ENCODE data around the gene CPPED1. TPM values are rescaled to one million over a fixed set of nuclear protein-coding genes. Genes with fewer than 3 reads are reported as not detected.

CPPED1 gene
- total RNA-seq, 1 experiment from 2014 or later = 7.9 TPM

GRCh38 chr16:12709807-12710206 is 93.9 kb downstream of the CPPED1 start:
- TF ChIP-seq, protein P1, sequence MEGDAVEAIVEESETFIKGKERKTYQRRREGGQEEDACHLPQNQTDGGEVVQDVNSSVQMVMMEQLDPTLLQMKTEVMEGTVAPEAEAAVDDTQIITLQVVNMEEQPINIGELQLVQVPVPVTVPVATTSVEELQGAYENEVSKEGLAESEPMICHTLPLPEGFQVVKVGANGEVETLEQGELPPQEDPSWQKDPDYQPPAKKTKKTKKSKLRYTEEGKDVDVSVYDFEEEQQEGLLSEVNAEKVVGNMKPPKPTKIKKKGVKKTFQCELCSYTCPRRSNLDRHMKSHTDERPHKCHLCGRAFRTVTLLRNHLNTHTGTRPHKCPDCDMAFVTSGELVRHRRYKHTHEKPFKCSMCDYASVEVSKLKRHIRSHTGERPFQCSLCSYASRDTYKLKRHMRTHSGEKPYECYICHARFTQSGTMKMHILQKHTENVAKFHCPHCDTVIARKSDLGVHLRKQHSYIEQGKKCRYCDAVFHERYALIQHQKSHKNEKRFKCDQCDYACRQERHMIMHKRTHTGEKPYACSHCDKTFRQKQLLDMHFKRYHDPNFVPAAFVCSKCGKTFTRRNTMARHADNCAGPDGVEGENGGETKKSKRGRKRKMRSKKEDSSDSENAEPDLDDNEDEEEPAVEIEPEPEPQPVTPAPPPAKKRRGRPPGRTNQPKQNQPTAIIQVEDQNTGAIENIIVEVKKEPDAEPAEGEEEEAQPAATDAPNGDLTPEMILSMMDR (conservative IDR thresholded peaks at IDR 0.05) = no peak
- H3K18ac ChIP-seq (ENCODE audit: insufficient read length, low read depth, low read length) = no peak overlapping the region
- no peak overlapping the region for H2AFZ ChIP-seq (ENCODE audit: low read length)
- H4K91ac ChIP-seq (ENCODE audit: insufficient read length, low read depth, low read length) = no peak overlapping the region
- H3K27ac ChIP-seq (ENCODE audit: insufficient read length, low read depth, low read length) = no peak overlapping the region
- peaks cover 0 to 1% (median under 1%) of the 10 kb centered on the region in 3 experiments; a peak in 2 of 7 replicates for H3K36me3 Mint-ChIP-seq (ENCODE audit: insufficient read depth in 1 of 3, low read depth in 3 of 3)
- H4K20me1 ChIP-seq (ENCODE audit: control insufficient read depth, insufficient read depth, insufficient read length) = no peaks in the 10 kb centered on the region
- no peak overlapping the region for H3K4ac ChIP-seq (ENCODE audit: low read depth, low read length)
- no peak for DNase-seq
- H3K27me3 Mint-ChIP-seq (ENCODE audit: low read depth) = no peaks in the 10 kb centered on the region
- H3T11ph ChIP-seq (ENCODE audit: low read length) = no peak overlapping the region
- no peaks in the 10 kb centered on the region for H3K23me2 ChIP-seq (ENCODE audit: insufficient read length, low read depth, low read length, poor library complexity, severe bottlenecking)
- H3K27me3 ChIP-seq (ENCODE audit: insufficient read depth, low read length) = no peaks in the 10 kb centered on the region
- WGBS (ENCODE audit: extremely low coverage, insufficient read length, low lambda C conversion rate) = no CpG with 5 or more reads among the region's 1 CpG
- H3K56ac ChIP-seq (ENCODE audit: insufficient read length, low read depth, low read length) = no peak overlapping the region
- H3K4me1 ChIP-seq (ENCODE audit: insufficient read depth, low read length) = no peaks in the 10 kb centered on the region
- no peak overlapping the region for H3K23ac ChIP-seq (ENCODE audit: insufficient read length, low read depth, low read length)
- no peak overlapping the region for H3K4me3 Mint-ChIP-seq
- no peak overlapping the region for H3K14ac ChIP-seq (ENCODE audit: insufficient read depth, low read length)
- H2BK120ac ChIP-seq (ENCODE audit: low read depth, low read length, poor library complexity, severe bottlenecking) = no peak overlapping the region
- H2AK5ac ChIP-seq (ENCODE audit: insufficient read length, low read length) = no peak overlapping the region
- H3K79me2 ChIP-seq (ENCODE audit: insufficient read depth, low read length) = no peaks in the 10 kb centered on the region
- no peaks in the 10 kb centered on the region for H3K9me3 ChIP-seq (ENCODE audit: control insufficient read depth, low read depth, low read length)
- no peak overlapping the region for H2BK15ac ChIP-seq (ENCODE audit: low read depth, low read length)
- H3K4me1 Mint-ChIP-seq = peaks cover 9% of the 10 kb centered on the region in 2 experiments
- no peak overlapping the region for H3K9ac ChIP-seq (ENCODE audit: extremely low read depth, insufficient read length, low read length)
- no peak overlapping the region for H2BK20ac ChIP-seq (ENCODE audit: low read depth, low read length, poor library complexity, severe bottlenecking)
- no peak overlapping the region for H4K8ac ChIP-seq (replicated peaks; ENCODE audit: insufficient read length, low read depth, low read length)
- peak overlapping the region; percentile 83 for H4K5ac ChIP-seq (ENCODE audit: insufficient read length, low read depth, low read length)
- H3K27ac Mint-ChIP-seq = no peak overlapping the region; a peak in 2 of 7 replicates
- no peaks in the 10 kb centered on the region for H3K79me1 ChIP-seq (ENCODE audit: insufficient read depth, low read depth, low read length, poor library complexity, severe bottlenecking)
- no peak overlapping the region for H2BK5ac ChIP-seq (ENCODE audit: insufficient read length, low read length)
- H3K4me2 ChIP-seq (ENCODE audit: insufficient read depth, insufficient read length, low read length) = no peak overlapping the region
- H3K9me3 Mint-ChIP-seq = peaks cover 2 to 10% of the 10 kb centered on the region in 2 experiments; a peak in 4 of 5 replicates
- no peak overlapping the region for H2BK12ac ChIP-seq (ENCODE audit: insufficient read length, low read depth, low read length)
